HepG2 (cell line): ENCODE measurements around the gene MYOM1. TPM values are rescaled to one million over a fixed set of nuclear protein-coding genes. Genes with fewer than 3 reads are reported as not detected.
A peak's percentile ranks its signal among the peaks of the same experiment; 100 is the strongest.

Experiments
- ARNTL ChIP-seq: sonication (generic); formaldehyde crosslinking; IDR thresholded peaks from 2 replicates; pipeline ENCODE4 v1.4.0; 2020; ENCODE audit warnings: mild to moderate bottlenecking, missing genetic modification reagents
- HES4 ChIP-seq: sonication (generic); formaldehyde crosslinking; IDR thresholded peaks from 2 replicates; pipeline ENCODE4 v1.9.0; 2021; ENCODE audit warnings: mild to moderate bottlenecking, missing genetic modification reagents, borderline replicate concordance
- MLLT10 ChIP-seq: sonication (generic); formaldehyde crosslinking; IDR thresholded peaks from 2 replicates; pipeline ENCODE4 v1.4.0; 2020; ENCODE audit warnings: missing genetic modification reagents
- MYC ChIP-seq: sonication (generic); formaldehyde crosslinking; IDR thresholded peaks from 2 replicates; pipeline ENCODE4 v1.9.0; 2021; ENCODE audit warnings: missing genetic modification reagents, borderline replicate concordance
- PITX1 ChIP-seq: sonication (generic); formaldehyde crosslinking; IDR thresholded peaks from 2 replicates; pipeline ENCODE4 v1.5.1; 2020; ENCODE audit warnings: mild to moderate bottlenecking, missing genetic modification reagents
- PRPF4 ChIP-seq: fragments of 200-400 bp; formaldehyde crosslinking; IDR thresholded peaks from 2 replicates; pipeline ENCODE4 v1.6.1; 2016; ENCODE audit warnings: low read length, low read depth; ENCODE audit not compliant: poor library complexity, severe bottlenecking
- YY1 ChIP-seq: IDR thresholded peaks from 2 replicates; pipeline ENCODE4 v1.6.1; 2011; ENCODE audit warnings: low read length, low read depth, moderate library complexity, mild to moderate bottlenecking; ENCODE audit not compliant: insufficient read depth, insufficient replicate concordance
- ZC3H4 ChIP-seq: sonication (generic); formaldehyde crosslinking; IDR thresholded peaks from 2 replicates; pipeline ENCODE4 v1.4.0; 2020; ENCODE audit warnings: missing genetic modification reagents, borderline replicate concordance
- ZFP37 ChIP-seq: sonication (generic); formaldehyde crosslinking; IDR thresholded peaks from 2 replicates; pipeline ENCODE4 v1.4.0; 2020; ENCODE audit warnings: missing genetic modification reagents, borderline replicate concordance
- ZMYM4 ChIP-seq: sonication (generic); formaldehyde crosslinking; IDR thresholded peaks from 2 replicates; pipeline ENCODE4 v1.8.1; 2023; ENCODE audit warnings: mild to moderate bottlenecking, missing genetic modification reagents
- ZNF235 ChIP-seq: sonication (generic); formaldehyde crosslinking; IDR thresholded peaks from 2 replicates; pipeline ENCODE4 v1.8.1; 2023; ENCODE audit warnings: mild to moderate bottlenecking, missing genetic modification reagents, borderline replicate concordance
- ZNF337 ChIP-seq: sonication (generic); formaldehyde crosslinking; IDR thresholded peaks from 2 replicates; pipeline ENCODE4 v1.5.1; 2020; ENCODE audit warnings: missing genetic modification reagents, low read depth, mild to moderate bottlenecking, borderline replicate concordance
- ZNF354B ChIP-seq: sonication (generic); formaldehyde crosslinking; IDR thresholded peaks from 2 replicates; pipeline ENCODE4 v1.8.0; 2022; ENCODE audit warnings: mild to moderate bottlenecking, missing genetic modification reagents
- ZNF816 ChIP-seq: sonication (generic); formaldehyde crosslinking; IDR thresholded peaks from 2 replicates; pipeline ENCODE4 v1.8.0; 2022; ENCODE audit warnings: missing genetic modification reagents, mild to moderate bottlenecking, borderline replicate concordance
- polyA plus RNA-seq, 8 experiments: library from polyadenylated mRNA; depleted of rRNA in 3 of 8; stranded (reverse) in 7 of 8; unstranded in 1 of 8; fragments of >200 nt; fragmentation: Illumina TruSeq in 4 of 8; extraction: Trizol in 4 of 8; gene quantifications; 2 replicates each; pipeline versions ENCODE4 v1.2.1 to v1.2.3, GENCODE V29; 2011 to 2016; ENCODE audit warnings: low read depth in 4 of 8, missing spikeins in 1 of 8, mixed read lengths in 1 of 8; ENCODE audit not compliant: insufficient read depth in 1 of 8
- total RNA-seq, 5 experiments: library from RNA; depleted of rRNA; stranded (reverse); fragments of >200 nt; fragmentation: Illumina TruSeq; extraction: Trizol; gene quantifications; 2 replicates each; pipeline ENCODE4 v1.2.3, GENCODE V29; 2016; ENCODE audit warnings: low read depth in 1 of 5
- TF ChIP-seq, protein P1 (sequence below): sonication (generic); formaldehyde crosslinking; IDR thresholded peaks from 2 replicates; pipeline ENCODE4 v1.4.0; 2020; ENCODE audit warnings: missing genetic modification reagents
- TF ChIP-seq, protein P2 (sequence below): sonication (generic); formaldehyde crosslinking; IDR thresholded peaks from 2 replicates; pipeline ENCODE4 v1.8.0; 2023; ENCODE audit warnings: mild to moderate bottlenecking, missing genetic modification reagents
- TF ChIP-seq, protein P3 (sequence below): sonication (generic); formaldehyde crosslinking; IDR thresholded peaks from 2 replicates; pipeline ENCODE4 v1.4.0; 2020; ENCODE audit warnings: missing genetic modification reagents
- TF ChIP-seq, protein P4 (sequence below): sonication (generic); formaldehyde crosslinking; IDR thresholded peaks from 2 replicates; pipeline ENCODE4 v1.5.1; 2020; ENCODE audit warnings: missing genetic modification reagents, mild to moderate bottlenecking, borderline replicate concordance

MYOM1 gene
- total and polyA plus RNA-seq, 2 of the 13 experiments (the other 11 are each of a cell fraction or from before 2014, with no cell fraction given) = 0.46 to 0.98 TPM

DNA sequence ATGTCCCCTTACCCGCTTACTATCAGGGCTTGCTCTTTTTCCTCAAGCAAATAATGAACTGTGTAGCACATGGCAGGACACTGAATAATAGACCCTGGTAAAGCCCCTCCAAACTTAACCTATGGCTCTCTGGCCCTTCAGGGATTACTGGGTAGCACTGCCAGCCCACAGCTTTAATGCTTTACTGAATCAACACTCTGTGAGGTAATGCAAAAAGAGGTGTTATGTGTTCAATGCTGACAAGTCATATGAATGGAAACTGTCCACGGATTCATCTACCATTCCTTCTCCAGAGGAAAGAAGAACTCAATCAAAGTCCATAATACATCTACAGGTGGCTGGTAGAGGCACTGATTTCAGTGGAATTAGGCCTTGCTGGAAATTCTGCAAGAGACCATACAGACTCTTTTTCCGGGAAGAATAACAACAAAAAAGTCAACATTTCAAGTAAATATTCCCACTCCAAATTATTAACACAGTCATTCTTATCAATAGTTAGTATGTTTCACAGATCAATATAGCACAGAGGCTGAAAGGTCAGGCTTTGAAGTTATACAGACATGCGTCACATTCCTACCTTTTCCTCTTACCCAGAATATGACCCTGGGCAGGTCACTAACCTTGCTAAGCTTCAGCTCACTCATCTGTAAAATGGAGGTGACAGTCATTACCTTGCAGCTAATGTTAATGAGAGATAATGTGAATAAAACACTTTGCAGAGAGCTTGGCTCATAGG lies 13.8 kb upstream of the MYOM1 start (continued):
- TF ChIP-seq PRPF4 = no peak
- TF ChIP-seq ZNF235 (CRISPR knock-in tag) = no peak
- TF ChIP-seq, protein P1, sequence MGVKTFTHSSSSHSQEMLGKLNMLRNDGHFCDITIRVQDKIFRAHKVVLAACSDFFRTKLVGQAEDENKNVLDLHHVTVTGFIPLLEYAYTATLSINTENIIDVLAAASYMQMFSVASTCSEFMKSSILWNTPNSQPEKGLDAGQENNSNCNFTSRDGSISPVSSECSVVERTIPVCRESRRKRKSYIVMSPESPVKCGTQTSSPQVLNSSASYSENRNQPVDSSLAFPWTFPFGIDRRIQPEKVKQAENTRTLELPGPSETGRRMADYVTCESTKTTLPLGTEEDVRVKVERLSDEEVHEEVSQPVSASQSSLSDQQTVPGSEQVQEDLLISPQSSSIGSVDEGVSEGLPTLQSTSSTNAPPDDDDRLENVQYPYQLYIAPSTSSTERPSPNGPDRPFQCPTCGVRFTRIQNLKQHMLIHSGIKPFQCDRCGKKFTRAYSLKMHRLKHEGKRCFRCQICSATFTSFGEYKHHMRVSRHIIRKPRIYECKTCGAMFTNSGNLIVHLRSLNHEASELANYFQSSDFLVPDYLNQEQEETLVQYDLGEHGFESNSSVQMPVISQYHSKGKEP (CRISPR knock-in tag) = no peak
- no peak for TF ChIP-seq ZFP37
- peak; percentile 30 for TF ChIP-seq YY1
- no peak for TF ChIP-seq MLLT10
- TF ChIP-seq, protein P2, sequence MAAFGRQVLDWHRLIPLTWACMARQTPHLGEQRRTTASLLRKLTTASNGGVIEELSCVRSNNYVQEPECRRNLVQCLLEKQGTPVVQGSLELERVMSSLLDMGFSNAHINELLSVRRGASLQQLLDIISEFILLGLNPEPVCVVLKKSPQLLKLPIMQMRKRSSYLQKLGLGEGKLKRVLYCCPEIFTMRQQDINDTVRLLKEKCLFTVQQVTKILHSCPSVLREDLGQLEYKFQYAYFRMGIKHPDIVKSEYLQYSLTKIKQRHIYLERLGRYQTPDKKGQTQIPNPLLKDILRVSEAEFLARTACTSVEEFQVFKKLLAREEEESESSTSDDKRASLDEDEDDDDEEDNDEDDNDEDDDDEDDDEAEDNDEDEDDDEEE (CRISPR knock-in tag) = no peak
- no peak for TF ChIP-seq MYC (CRISPR knock-in tag)
- TF ChIP-seq, protein P3, sequence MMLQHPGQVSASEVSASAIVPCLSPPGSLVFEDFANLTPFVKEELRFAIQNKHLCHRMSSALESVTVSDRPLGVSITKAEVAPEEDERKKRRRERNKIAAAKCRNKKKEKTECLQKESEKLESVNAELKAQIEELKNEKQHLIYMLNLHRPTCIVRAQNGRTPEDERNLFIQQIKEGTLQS (CRISPR knock-in tag) = 0 out of 2 replicates have a peak, but pooled peaks have one; percentile 15
- TF ChIP-seq, protein P4, sequence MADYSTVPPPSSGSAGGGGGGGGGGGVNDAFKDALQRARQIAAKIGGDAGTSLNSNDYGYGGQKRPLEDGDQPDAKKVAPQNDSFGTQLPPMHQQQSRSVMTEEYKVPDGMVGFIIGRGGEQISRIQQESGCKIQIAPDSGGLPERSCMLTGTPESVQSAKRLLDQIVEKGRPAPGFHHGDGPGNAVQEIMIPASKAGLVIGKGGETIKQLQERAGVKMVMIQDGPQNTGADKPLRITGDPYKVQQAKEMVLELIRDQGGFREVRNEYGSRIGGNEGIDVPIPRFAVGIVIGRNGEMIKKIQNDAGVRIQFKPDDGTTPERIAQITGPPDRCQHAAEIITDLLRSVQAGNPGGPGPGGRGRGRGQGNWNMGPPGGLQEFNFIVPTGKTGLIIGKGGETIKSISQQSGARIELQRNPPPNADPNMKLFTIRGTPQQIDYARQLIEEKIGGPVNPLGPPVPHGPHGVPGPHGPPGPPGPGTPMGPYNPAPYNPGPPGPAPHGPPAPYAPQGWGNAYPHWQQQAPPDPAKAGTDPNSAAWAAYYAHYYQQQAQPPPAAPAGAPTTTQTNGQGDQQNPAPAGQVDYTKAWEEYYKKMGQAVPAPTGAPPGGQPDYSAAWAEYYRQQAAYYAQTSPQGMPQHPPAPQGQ = no peak
- no peak for TF ChIP-seq ZC3H4
- peak; percentile 77 for TF ChIP-seq PITX1
- peak; percentile 85; the same call in 1 of the 2 replicates for TF ChIP-seq ARNTL (CRISPR knock-in tag)
- no peak for TF ChIP-seq ZNF354B (CRISPR knock-in tag)
- TF ChIP-seq ZNF816 = peak; percentile 81; the same call in 1 of the 2 replicates
- TF ChIP-seq ZNF337 (CRISPR knock-in tag) = 0 out of 2 replicates have a peak, but pooled peaks have one; percentile 27
- TF ChIP-seq ZMYM4 = peak; percentile 85
- no peak for TF ChIP-seq HES4 (CRISPR knock-in tag)
